Iris pigment epithelial cell (primary cell): ENCODE measurements around the gene B3GALT6.

Experiments
- DNase-seq: peaks from one replicate; pipeline ENCODE4 v3.0.0-alpha.2; 2011; ENCODE audit warnings: low read depth

The B3GALT6 gene

DNA sequence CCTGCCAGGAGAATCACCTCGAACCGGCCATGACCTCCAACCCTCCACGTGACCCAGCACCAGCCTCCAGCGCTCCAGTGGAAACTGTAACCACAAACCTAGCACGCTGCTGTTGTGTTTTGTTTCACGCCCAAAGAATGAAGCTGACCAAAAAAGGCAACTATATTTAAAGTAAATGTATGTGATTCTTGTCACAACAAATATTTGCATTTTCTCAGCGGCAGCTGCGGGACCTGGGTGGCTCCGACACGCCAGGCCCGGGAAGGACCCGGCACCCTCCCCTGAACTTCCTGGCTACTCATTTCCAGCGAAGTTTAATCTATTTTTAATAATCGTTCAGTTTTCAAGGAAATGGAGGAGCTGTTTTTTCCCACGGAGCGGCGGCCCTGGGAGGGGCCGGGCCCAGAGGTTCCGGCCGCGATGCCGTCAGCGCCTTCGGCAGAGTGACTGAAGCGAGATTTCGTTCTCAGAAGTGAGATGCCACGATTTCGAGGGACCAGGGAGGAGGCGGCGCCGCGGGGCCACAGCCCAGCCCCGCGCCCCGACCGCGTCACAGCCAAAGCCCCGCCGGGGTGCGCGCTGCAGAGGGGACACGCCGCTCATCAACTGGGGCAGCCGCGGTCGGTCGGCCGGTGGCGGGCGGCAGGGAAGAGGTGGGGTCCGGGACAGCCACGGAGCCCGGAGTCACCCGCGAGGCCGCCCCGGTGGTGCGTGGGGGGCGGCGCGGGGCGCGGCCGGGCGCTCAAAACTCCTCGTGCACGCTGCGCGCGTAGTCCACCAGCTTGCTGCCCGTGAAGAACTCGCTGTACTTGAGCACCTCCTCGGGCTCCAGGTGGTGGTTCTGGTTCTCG, 15.0 kb upstream of the B3GALT6 start:
- DNase-seq: no peak

- DNase-seq: peak; percentile 53
Measured at GRCh38 chr1:1217621-1218523, 14.2 kb upstream of the B3GALT6 start.

- no peak for DNase-seq
Measured at GRCh38 chr1:1218524-1219200, 13.4 kb upstream of the B3GALT6 start.

DNA sequence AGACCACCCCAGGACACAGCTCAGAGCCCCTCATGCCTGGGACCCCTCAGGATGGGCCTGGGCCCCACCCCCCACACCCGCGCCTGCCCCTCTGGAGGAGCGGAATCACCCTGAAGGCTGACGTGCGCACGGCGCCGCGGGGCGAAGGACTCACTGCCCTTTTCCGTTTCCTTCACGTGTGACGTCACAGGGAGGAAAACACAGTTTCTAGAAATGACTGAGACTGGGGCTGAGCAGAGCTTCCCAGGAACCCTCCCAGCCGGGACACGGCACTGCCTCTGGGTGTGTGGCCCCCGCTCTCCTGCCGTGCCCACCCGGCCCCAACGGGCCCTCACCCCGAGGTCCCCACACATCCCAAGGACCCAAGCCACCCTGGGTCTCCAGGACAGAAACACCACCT, 12.7 kb upstream of the B3GALT6 start:
- no peak for DNase-seq

- DNase-seq: no peak
Measured at GRCh38 chr1:1220197-1220596, 11.8 kb upstream of the B3GALT6 start.

DNA sequence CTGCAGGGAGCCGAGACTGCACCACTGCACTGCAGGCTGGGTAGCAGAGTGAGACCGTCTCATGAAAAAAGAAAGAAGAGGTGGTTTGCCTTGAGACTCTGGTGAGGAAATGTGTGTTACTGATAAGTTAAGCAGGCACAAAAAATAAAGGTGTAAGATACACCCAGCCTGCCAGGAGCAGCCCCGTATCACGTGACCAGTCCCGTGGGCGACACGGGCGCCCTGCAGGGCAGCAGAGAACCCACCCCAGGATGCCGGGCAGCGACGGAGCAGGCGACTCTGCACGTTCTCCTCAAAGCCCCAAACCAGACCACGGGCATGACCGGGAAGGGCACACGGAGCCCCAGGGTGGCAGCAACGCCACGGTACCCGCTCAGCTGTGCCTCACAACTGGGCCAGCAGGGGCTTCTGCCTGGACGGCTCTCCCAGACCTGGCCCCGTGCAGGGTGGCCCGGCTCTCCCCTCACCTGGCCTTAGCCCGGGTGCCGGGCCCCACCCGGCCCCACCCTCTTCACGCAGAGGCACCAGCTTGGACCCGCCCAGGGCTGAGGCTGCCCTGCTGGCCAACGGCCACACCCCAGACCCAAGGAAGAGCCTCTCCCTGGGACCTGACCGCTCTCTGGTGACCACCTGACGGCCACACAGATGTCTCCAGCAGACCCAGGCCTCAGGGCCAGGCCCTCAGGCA, 10.0 kb upstream of the B3GALT6 start:
- no peak for DNase-seq

DNA sequence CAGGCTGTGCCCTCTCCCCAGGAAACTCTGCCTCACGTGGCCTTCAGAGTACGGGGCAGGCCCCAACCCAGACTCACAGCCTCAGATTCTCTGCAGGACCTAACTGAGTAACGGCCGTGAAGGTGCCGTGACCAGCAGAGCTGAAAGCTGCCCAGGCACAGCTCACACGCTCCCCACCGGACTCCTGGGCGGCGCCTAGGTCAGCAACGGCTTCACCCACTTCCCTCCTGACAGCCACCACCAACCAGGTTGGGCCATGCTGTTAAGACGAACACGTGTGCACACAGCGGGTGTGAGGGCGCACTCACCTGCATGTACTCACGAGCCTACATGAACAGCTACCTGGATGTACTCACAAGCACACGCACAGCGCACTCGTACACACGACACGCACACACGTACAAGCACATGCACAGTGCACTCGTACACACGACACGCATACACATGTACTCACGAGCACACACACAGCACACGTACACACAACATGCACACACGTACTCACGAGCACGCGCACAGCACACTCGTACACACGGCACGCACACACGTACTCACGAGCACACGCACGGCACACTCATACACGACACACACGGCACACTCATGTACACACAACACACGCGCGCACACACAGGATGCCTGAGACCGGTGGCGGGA, 9.3 kb upstream of the B3GALT6 start:
- no peak for DNase-seq

GRCh38 chr1:1223321-1223720, 8.7 kb upstream of the B3GALT6 start:
- DNase-seq: no peak

GRCh38 chr1:1223891-1224290, 8.1 kb upstream of the B3GALT6 start:
- DNase-seq: no peak

- no peak for DNase-seq
Measured at GRCh38 chr1:1225238-1225845, 6.7 kb upstream of the B3GALT6 start.

- no peak for DNase-seq
Measured at GRCh38 chr1:1225913-1226312, 6.1 kb upstream of the B3GALT6 start.

DNA sequence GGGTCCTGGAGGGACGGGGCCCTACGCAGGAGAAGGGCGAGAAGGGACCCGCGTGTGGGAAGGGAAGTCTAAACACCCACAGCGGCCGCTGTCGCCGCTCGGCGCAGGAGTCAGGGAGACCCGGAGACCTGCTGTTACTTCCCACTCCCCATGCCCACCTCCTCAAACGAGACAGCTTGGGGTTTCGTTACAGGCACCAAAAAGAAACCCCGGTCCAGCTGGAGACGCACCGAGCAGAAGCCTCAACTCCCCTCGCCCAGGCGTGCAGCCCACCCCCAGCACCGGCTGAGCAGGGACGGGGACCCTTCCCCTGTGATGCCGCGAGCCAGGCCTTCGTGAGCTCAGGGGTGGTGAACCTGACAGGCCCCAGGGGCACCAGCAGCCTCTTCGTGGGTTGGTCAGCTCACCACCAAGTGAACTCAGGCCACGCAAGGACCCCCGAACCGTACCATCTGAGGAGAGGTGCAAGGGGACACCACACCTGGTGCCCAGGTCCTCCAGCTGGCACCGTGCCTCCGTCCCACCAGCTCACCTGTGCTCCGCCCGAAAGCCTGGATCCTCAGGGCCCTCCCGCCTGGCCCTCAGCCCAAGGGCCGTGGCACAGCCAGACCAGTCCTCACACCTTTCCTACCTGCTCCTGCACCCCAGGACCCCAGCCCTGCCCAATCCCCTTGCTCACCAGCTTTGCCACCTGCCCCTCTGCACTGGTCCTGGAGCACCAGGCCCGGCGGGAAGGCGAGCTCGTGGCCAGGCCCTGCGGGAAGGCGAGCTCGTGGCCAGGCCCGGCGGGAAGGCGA, 5.3 kb upstream of the B3GALT6 start:
- no peak for DNase-seq

GRCh38 chr1:1227386-1227785, 4.7 kb upstream of the B3GALT6 start:
- DNase-seq: no peak

- no peak for DNase-seq
Measured at GRCh38 chr1:1228187-1228586, 3.9 kb upstream of the B3GALT6 start.

- DNase-seq: no peak
Measured at GRCh38 chr1:1228596-1229321, 3.3 kb upstream of the B3GALT6 start.

GRCh38 chr1:1229770-1230169, 2.3 kb upstream of the B3GALT6 start:
- no peak for DNase-seq

- peak; percentile 80 for DNase-seq
Measured at GRCh38 chr1:1230656-1231399, 1.2 kb upstream of the B3GALT6 start.

DNA sequence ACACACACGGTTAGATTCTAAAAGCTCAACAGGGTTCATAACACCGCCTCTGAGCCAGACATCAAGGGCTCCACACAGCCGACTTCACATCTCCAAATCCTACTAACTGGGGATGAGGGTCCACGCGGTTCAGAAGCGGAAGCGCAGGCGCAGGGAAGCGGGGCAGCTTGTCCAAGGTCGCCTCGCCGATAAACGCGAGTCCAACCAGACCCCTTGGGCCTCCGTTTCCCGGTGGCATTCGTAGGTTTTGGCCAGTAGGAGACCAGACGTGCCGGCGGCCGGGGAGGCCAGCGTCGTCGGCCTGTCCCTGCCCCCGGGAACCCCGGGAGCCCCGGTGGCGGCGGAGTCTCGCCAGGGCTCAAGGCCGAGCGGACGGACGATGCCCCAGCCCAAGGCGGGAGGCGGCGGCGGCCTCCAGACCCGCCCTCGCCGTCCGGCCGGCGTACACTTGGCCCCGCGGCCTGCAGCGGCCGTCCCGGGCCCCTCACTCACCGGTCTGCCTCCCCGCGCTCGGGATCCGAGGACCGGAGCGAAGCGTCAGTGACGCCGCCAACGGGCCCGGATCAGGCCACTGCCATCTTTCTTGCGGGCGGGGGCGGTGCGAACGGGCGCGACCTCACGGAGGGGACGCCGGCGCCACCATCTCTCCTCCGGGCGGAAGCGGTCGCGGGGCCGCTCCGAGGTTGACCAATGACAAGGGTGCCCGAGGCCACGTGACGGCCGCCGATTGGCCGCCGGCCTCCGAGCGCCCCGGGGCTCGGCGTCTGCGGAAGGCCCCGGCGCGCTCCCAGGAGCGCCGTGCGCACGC, 433 bp upstream of the B3GALT6 start, which contains the start of gene SDF4:
TSS of gene SDF4 (minus strand) at position 602 of the 808 bp plus-strand sequence. CDS start 3,229 bp downstream, outside the sequence.
- DNase-seq: peak; percentile 98
